Stimulated activated CD4-positive, alpha-beta T cell treated with anti-CD3 and anti-CD28 coated beads, Interleukin-15, amount 100 ng/mL, for 48 hours (primary cell): ENCODE results near the gene SPAG7.

Experiments used
- DNase-seq, 2 donors: peaks; one replicate each; pipeline ENCODE4 v3.0.0-alpha.2; 2020; ENCODE audit warnings: low read depth in 2 of 2

The SPAG7 gene, protein sequence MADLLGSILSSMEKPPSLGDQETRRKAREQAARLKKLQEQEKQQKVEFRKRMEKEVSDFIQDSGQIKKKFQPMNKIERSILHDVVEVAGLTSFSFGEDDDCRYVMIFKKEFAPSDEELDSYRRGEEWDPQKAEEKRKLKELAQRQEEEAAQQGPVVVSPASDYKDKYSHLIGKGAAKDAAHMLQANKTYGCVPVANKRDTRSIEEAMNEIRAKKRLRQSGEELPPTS

DNA sequence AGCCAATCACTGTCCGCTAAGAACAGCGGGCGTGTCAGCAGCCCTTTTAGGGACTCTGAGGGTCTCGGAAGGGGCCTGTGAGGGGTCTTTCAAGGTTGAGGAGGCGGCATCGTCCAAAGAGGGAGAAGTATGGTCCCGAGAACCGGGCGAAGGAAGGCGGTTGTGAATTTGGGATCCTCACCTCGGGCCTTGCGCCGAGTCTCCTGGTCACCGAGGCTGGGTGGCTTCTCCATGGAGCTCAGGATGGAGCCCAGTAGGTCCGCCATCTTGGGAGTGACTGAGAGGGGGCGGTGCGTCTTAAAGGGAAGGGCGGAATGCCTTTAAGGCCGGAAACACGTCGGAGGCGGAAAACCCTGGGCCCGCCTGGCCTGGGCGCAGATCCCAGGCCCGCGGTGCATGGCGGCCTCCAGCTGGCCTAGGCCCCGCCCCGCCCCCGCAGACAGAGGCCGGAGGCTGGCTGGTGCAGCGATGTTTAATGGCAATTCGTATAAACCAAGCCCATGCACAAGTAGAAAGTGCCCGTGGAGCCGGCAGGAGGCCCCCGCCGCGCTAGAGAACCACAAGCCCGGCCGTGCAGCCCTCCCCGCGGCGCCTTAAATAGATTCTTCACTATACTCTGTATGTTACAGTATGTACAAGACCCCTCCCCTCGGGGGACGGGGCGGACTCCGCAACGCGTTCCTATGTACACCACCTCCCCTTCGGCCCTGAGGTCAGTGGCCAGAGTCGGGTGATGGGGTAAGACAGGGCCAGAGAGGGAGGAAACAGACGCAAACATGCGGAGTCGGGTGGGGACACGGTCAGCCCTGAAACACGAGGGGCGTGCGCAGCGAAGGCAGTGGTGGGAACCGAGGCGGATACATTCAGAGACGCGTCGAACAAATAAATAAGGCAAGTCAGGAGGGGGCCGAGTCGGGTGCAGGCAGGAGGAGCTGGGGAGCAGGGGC is at the start of gene SPAG7:
SPAG7 (minus strand) TSS at position 279 of the 947 bp plus-strand sequence; CDS start at position 266, 13 bp downstream.
- DNase-seq = peak; percentile 87 to 88

DNA sequence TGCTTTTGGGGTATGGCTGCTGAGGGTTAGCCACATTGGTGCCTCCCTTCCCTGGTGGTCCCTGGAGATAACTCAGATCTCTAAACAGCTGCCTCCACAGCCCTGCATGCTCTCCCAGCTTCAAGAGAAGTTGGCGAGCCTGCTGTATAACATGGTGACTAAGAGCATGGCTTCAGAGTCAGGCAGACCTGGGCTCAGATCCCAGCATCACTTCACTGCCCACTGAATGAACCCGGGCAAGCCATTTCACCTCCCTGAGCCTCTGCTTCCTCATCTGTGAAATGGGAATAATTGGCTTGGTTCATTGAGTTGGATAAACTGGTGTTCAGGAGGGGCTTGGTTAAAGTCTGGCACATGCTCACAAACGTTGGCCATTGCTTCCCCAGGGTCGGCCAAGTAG is 46.7 kb upstream of the SPAG7 start:
- no peak for DNase-seq

DNA sequence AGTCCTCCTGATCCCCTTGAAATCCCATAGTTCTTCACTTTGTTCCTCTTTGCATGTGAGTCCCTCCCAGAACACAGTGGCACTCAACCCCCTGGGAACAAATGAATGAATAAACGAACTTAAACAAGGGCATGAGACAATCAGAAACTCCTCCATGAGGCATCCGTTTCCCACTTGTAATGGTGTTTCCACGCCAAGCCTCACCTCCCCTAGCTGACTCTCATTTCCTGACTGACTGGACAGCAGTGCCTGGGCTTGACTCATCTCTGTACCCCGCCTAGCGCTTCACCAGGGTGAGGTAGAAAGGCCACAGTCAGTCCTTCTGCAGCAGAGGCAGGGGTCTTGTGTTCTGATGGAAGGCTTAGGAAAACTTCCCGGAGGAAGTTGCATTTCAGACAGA is 44.3 kb upstream of the SPAG7 start:
- peak in 1 of 2 donors; percentile 19 for DNase-seq

DNA sequence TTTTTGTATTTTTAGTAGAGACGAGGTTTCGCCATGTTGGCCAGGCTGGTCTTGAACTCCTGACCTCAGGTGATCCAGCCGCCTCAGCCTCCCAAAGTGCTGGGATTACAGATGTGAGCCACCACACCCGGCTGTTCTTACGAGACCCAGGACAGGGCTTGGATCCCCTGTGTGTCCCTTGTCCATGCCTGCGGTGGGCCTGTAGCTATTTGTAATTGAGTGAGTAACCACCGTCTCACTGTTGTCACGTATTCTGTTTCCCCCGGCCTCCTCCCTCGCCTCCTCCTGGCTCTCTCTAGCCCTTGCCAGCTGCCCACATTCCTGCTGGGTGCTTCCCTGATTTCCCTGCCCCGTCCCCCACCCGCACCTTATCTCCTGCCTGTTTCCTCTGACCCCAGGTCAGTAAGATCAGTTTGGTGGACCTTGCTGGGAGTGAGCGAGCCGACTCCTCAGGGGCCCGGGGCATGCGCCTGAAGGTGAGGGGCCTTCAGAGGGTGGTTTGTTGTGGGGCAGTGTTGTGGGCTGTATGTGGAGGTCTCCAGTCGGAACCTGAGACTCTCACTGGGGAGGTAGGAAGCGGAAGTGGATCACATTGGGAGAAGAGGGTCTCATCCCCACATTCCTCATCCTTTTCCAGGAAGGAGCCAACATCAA is 35.7 kb upstream of the SPAG7 start:
- no peak for DNase-seq

DNA sequence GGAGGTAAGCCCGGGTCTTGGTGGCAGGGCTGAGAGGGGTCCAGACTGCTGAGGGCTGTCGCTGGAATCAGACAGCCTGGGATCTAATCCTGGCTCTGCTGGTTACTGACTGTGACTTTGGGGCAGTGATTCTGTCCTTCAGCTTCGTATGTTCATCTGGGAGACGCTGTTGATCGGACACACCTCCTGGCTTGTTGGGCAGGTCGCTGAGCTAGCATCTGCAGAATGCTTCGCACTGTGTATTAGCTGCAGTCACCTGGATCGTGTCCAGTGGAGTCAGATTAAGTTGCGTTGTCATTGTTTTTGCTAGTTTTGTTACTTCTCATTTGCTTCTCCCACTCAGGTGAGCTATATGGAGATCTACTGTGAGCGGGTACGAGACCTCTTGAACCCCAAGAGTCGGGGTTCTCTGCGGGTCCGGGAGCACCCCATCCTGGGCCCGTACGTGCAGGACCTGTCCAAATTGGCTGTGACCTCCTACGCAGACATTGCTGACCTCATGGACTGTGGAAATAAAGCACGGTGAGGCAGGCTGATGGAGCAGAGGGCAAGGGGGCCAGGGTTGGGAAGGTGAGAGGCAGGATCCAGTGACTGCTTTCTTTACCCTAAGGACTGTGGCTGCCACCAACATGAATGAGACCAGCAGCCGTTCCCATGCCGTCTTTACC is 34.6 kb upstream of the SPAG7 start:
- DNase-seq = no peak

DNA sequence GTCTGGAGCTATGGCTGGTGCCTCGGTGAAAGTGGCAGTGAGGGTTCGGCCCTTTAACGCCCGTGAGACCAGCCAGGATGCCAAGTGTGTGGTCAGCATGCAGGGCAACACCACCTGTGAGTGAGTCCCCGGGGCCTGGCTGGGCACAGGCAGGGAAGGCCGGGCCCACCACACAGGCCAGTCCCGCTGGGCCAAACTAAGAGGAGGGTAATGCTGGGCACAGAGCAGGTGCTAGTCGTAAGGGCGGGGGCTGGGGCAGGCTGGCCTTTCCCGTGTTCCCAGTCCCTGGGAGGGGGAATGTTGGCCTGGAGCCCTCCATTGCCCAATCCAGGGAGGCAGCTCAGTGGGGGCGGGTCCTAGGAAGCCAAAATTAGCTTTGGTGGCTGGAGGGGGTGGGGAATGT is 32.6 kb upstream of the SPAG7 start:
- no peak for DNase-seq

DNA sequence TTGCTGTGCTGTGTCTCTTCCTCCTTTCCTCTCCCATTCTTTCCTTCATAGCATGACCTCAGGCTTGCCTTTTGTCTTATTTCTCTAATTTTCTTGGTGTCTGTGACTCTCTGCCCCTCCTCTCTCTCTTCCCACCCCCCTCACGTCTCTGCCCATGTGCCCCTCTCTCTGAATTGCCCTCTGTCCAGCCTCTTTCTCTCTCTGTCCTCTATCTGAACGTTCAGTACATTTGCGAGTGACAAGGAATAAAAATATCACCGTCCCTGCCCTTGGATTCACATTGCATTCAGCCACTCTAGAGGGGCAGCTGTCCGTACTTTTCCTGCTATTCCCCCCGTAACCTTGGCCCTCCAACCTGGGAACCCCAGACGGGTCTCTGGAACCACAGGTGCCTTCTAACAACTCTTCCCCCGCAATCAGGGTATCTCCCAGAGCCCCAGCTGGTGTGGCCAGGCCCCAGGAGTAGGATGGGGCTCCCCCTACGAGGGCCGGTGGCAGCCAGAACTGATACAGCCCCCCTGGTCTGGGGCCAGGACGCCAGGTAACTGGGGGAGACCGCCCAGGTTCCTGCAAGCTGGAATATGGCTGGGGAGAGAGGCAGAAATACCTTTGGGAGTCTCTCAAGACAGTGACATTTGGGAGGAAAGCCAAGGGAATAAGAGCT is 31.9 kb upstream of the SPAG7 start:
- DNase-seq = no peak

DNA sequence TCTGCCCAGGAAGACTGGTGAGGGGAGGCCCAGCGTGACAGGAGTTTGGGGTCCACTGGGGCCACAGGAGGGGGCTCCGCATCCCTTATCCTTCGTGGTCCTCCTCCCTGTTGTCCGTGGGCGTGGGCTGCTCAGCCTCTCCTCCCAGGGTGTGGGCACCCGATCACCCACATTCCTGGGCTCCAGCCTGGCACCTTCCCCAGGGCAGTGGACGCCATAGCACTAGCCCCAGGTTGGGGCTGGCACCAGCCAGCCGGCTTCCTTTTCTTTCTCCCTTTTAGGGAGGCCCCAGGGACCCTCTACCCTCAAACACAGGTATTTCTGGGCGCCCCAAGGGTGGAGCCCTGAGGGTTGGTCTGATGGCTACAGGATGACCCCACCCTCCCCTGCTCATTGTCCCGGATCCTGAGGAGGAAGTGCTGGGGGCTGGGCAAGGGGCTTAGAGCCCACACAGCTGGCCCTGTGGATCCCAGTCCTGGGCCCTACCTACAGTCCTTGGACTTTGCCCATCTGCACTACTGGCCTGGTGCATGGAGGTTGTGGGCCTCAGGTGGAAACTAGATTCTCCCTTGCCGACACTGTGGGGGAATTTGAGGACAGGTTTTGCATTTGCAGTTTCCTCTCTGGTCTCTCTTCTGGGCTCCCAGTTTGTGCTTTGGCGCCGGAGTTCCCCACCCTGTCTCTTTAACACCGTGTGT is 31.3 kb upstream of the SPAG7 start:
- no peak for DNase-seq

DNA sequence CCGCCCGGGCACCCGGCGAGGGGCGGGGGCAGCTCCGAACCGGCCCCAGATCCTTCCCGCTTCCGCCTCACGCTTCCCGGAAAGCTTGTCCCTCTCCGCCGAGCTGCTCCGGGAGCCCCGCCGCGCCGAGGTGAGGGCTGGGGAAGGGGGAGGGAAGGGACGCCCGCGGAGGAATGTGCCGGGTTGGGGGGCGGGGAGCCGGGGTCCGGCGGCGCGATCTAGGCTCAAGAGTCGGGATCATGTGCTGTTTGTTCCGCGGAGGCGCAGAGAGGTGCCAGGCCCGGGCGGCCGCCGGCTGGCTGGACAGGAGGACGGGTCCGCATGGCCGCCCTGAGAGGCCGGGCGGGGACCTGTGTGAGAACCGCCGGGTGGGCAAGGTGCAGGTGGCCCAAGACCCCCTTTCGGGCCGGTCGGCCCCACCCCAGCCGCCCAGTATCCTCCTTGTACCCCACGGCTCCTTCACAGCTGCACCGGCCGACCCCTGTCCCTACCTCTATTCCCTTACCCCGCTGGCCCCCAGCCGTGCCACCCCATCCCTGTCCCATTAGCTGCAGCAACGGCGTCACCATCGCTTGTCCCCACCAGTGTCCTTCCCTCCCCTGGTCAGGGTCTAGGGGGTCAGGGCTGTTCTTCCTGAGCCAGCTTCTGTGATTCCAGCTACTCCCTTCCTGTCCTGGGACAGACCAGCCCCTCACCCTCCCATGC is 30.6 kb upstream of the SPAG7 start:
- no peak for DNase-seq

DNA sequence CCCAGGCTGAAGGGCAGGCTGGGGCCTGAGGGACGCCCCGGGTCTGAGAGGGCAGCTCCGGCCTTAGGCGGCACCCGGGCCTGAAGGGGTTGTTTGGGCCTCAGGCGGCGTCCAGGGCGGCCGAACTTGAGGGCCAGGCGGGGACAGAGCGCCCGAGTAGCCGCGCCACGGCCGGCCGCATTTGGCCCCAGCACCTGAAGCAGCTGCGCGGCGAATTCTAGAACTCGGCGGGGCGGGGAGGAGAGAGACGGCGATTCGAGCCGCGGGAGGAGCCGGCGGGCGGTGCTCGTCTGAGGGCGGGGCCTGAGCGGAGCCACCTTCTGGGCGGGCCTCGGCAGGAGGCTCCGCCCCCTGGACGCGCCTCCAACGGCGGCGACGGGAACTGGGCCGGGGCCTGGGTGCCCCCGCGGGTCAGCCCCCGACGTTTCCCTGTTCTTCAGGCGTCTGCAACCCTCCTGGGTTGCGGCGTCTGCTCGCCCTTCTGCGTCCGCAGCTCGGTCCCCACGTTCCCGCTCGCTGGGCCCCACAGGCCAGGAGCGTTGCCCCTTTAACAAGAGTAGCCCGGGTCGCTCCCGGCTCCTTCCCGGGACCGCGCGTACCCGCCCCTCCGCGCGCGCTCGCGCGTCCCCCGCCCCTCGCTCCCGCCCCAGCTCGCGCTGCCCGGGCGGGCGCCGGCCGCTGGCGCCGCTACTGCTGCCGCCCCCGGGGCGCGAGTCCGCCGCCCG is 29.8 kb upstream of the SPAG7 start, which contains the start of the genes INCA1 and KIF1C:
INCA1 (minus strand) TSS at position 221 of the 725 bp plus-strand sequence. CDS start 3,085 bp downstream, outside the sequence.
KIF1C (plus strand) TSS at position 649 of the 725 bp plus-strand sequence. CDS start 2,297 bp downstream, outside the sequence.
- DNase-seq = peak; percentile 84 to 88

DNA sequence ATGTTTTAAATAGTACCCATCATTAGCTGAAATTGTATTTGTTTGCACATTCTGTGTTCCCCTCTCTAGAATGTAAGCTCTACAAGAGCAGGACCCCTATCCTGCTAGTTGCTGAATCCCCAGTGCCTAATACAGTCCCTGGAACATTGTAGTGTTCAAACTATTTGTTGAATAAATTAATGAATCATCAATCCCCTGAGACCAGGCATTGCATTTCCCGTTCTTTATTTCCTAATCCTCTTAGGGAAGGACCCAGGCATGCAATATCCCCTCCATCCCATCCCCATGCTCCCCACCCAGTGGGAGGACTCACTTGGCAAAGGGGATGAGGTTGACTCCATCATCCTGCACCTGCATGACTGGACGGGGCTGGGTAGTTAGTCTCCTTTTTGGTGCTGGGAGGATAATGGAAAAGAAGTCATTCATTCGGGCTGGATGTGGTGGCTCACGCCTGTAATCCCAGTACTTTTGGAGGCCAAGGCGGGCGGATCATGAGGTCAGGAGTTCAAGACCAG is 26.5 kb upstream of the SPAG7 start:
- DNase-seq = no peak

DNA sequence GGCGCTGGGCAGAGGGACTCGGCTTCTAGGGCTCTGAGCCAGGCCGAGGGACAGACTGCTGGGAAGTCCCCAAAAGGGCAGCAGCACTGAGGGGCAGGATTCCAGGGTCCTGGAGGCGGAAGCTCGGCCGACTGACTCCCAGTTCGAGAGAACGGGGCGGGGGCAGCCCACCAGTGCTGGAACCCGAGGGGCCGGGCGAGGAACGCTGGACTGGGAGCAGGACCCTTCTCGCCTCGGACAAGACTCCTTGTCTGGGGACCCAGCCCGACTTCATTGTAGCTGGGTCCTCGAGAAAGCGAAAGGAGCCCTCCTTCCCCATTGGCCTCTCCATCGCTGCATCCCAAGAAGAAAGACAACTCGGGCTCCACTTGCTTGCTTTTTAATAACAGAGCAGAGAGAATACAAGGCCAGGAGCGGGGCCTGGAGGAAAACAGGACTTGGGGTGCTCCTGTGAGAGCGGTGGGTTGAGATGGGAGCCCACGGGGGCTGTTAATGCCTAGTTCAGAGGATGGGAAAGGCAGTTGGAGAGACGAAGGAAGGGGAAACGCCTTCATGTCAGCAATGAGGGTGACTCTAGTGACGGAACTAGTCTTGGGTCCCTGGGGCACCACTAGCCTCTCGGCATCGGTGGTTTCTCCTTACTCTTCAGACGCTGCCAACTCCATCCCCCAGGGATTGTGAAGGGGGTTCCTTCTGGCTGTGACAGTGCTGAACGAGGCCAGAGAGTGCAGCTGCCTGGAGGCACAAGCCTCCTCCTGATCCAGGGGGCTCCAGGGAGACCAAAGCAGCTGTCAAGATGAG is 20.4 kb upstream of the SPAG7 start:
- DNase-seq = no peak

DNA sequence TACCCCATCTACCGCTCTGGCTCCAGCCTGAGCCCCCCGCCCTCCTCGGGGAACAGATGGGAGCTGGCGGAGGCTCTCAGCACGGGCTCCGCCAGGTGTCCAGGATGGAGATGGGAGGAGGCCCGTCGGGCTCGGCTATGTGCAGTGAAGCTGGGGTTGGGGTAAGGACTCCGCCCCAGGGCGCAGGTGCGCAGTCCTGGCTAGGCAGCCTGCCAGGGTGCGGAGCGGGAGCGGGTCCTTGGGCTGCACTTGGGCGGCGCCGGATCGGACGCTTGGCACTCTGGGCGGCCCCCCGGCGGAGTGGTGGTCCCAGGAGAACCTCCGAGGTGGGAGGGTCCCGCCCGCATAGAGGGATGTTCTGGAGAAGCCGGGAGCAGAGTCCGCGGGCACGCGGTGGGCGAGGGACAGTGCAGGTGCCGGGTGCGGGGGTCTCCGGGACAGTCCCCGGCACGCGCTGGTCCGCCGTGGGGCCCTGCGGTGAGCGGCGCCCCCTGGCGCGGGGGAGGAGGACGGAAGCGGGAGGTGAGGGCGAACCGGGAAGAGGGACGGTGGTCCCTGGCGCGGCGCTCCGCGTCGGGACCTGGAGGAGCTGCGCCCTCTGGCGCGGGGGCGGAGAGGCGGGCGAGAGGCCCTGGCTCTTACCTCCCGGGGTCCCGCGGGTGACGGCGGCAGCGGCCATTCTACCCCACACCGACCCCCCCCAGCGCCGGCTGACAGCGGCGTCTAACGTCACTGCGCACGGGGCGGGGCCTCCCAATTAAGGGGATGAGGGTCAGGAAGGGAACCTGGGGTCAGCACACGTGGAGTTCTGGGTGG is 19.5 kb upstream of the SPAG7 start, which contains the start of gene CAMTA2:
CAMTA2 (minus strand) TSS at position 725 of the 816 bp plus-strand sequence. CDS start 1,453 bp downstream, outside the sequence.
- DNase-seq = peak; percentile 67 to 87

DNA sequence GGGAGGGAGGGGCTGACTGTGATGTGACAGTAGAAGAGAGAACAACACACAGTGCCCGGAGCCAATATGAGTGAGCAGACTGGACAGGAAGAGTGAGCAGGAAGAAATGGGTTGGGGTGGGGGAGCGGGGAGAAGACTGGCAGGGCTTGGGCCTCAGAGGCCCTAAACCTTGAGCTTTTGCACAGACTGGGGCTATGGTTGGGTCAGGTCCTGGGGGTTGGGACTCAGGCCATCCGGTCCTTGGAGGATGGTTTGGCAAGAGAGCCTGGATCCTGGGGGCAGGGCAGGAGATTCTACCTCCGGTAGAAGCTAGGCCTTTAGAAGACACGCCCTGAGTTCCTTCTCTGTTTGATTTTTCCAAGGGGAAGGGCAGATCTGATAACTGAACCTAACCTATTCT is 18.8 kb upstream of the SPAG7 start:
- DNase-seq = no peak

DNA sequence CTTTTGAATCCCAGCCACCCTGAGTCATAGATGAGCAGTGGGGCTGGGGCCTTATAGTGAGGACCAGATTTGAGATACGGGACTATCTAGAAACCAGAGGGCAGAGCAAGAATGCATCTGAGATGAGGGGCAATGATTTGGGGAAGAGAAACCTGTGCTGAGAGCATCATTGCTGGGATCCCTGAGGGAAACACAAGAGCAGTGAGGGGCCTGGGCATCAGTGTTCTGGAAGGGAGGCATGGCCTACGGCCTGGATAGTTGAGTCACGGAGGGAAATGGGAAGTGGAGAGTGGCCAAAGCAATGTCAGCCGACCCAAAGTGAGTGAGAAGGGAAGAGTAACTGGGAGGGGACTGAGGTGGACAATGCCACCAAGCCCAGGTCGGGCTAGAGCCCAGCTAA is 14.7 kb upstream of the SPAG7 start:
- DNase-seq = no peak

DNA sequence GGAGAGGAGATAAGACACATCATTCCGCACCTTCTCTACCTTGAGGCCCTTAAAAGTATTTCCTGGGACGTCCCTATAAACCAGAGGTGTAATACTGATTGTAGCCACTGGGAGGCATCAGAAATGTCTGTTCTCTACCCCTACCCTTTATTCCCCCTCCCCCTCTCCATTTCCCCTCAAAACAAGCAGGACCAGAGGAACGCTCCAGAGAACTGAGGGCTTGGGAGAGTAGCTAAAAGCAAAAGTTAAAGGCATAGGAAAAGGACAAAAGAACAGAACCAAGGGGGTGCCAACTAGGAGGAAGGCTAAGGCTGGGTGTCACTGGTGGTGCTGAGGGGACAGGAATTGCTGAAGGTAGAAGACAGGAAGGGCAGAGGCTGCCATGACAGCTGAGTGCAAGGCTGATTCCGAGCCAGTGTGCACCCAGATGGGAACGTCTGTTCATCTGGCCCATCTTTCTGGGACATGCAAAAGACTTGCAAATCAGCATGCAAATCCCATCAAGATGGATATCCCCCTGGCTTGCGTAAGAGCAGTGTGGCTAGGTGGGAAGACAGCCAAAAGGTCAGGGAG is 13.1 kb upstream of the SPAG7 start:
- DNase-seq = peak in 1 of 2 donors; percentile 54

DNA sequence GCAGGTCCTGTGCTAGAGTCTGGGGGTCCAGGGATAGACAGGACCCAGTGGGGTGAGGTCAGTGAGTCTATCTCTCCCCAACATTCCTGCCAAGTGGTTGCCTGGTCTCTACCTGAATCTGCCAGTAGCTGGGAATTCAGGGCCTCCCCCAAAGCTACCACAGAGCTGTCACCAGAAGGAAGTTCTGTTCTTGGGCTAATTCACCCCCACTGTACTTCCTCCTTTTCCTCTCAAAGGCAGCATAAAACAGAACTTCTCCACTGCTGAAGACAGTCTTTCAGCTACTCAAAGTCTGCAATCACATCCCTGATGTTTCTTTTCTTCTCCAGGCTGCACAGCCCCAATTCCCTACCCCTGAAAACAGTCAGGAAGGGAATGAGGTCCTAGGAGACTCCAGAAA is 11.1 kb upstream of the SPAG7 start:
- no peak for DNase-seq
